Endothelial cell of umbilical vein (primary cell): ENCODE measurements around the gene RIPOR1. TPM values are rescaled to one million over a fixed set of nuclear protein-coding genes. Genes with fewer than 3 reads are reported as not detected.
A peak's percentile ranks its signal among the peaks of the same experiment; 100 is the strongest.

Source experiments
- BruUV-seq: library from RNA; stranded (reverse); fragments of 400-500 nt; replicated peaks from 2 replicates; lab custom pipeline; 2021; lab: Mats Ljungman, UMichigan
- CTCF ChIA-PET: fragments of 300-600, 350-600 bp; sonication (Branson Sonifier 250); formaldehyde crosslinking; loops from one replicate; lab custom pipeline; 2021; ENCODE audit warnings: antibody characterized with exemption, inconsistent platforms; lab: Charles Lee
- POLR2A ChIA-PET: fragments of 300-600, 350-600 bp; sonication (Branson Sonifier 250); formaldehyde crosslinking; loops from one replicate; lab custom pipeline; 2021; ENCODE audit warnings: antibody characterized with exemption, inconsistent platforms; lab: Charles Lee
- DNase-seq: peaks from one replicate; pipeline ENCODE4 v3.0.0-alpha.2; 2011; ENCODE audit warnings: low read depth, low spot score
- FAIRE-seq: peaks from 2 replicates; lab custom pipeline; 2011; peaks lifted over from hg19 to GRCh38; lab: Jason Lieb, UNC
- H2AFZ ChIP-seq: 2 replicates; pipeline ENCODE4 v1.6.0; 2012; ENCODE audit warnings: low read depth, low read length, control low read depth, inconsistent platforms
- H3K27ac ChIP-seq: 2 replicates; pipeline ENCODE4 v1.5.1; 2011; ENCODE audit warnings: low read depth, mild to moderate bottlenecking, control low read depth, low read length, moderate library complexity; ENCODE audit not compliant: insufficient read depth
- H3K27me3 ChIP-seq, 2 experiments: 2 replicates each; pipeline versions ENCODE4 v1.6.0 to v1.6.1; 2011; ENCODE audit warnings: low read length in 2 of 2, mixed read lengths in 1 of 2; ENCODE audit not compliant: control insufficient read depth in 2 of 2, insufficient read depth in 2 of 2
- H3K36me3 ChIP-seq, 2 experiments: 2 replicates in 1 of 2; 3 replicates in 1 of 2; pipeline ENCODE4 v1.5.1; 2011; ENCODE audit warnings: low read length in 2 of 2, mild to moderate bottlenecking in 1 of 2, moderate library complexity in 1 of 2; ENCODE audit not compliant: control insufficient read depth in 2 of 2, insufficient read depth in 2 of 2; ENCODE audit errors: extremely low read depth in 1 of 2
- H3K4me1 ChIP-seq: 3 replicates; pipeline ENCODE4 v1.5.1; 2011; ENCODE audit warnings: mild to moderate bottlenecking, low read length; ENCODE audit not compliant: control insufficient read depth, insufficient read depth; ENCODE audit errors: extremely low read depth
- H3K4me2 ChIP-seq: 2 replicates; pipeline ENCODE4 v1.6.1; 2011; ENCODE audit warnings: low read length, control low read depth, mixed read lengths; ENCODE audit not compliant: insufficient read depth
- H3K4me3 ChIP-seq, 3 experiments: fragments of 200-600 bp in 1 of 3; sonication (generic), shearing (Covaris generic) in 1 of 3; replicated peaks in 1 of 3; 2 replicates each; pipeline ENCODE4 v1.5.1; 2011 to 2016; ENCODE audit warnings: control low read depth in 3 of 3, low read length in 3 of 3, mild to moderate bottlenecking in 2 of 3, inconsistent platforms in 1 of 3, low read depth in 1 of 3, moderate library complexity in 1 of 3; ENCODE audit not compliant: insufficient read depth in 1 of 3
- H3K79me2 ChIP-seq: 2 replicates; pipeline ENCODE4 v1.6.0; 2012; ENCODE audit warnings: low read length, inconsistent platforms; ENCODE audit not compliant: control insufficient read depth, insufficient read depth
- H3K9ac ChIP-seq: replicated peaks from 2 replicates; pipeline ENCODE3; 2011; ENCODE audit warnings: low read length, control low read depth; ENCODE audit not compliant: insufficient read depth; ENCODE audit errors: extremely low read depth
- H3K9me1 ChIP-seq: replicated peaks from 3 replicates; pipeline ENCODE4 v1.6.0; 2011; ENCODE audit warnings: mild to moderate bottlenecking, low read length; ENCODE audit not compliant: control insufficient read depth, insufficient read depth; ENCODE audit errors: extremely low read depth
- H3K9me3 ChIP-seq: replicated peaks from 2 replicates; pipeline ENCODE4 v1.5.1; 2012; ENCODE audit warnings: low read length, inconsistent platforms; ENCODE audit not compliant: control insufficient read depth, insufficient read depth
- H4K20me1 ChIP-seq: replicated peaks from 2 replicates; pipeline ENCODE3; 2011; ENCODE audit warnings: mild to moderate bottlenecking, low read length; ENCODE audit not compliant: control insufficient read depth, insufficient read depth; ENCODE audit errors: extremely low read depth
- CTCF ChIP-seq, 2 donors: IDR thresholded peaks; 1 replicate in 1 of 2; 2 replicates in 1 of 2; pipeline ENCODE4 v1.5.1; 2011; ENCODE audit warnings: low read length in 2 of 2, mild to moderate bottlenecking in 2 of 2, moderate library complexity in 2 of 2, control low read depth in 1 of 2, inconsistent platforms in 1 of 2, low read depth in 1 of 2; ENCODE audit not compliant: insufficient read depth in 1 of 2; ENCODE audit errors: extremely low read depth in 1 of 2
- FOS ChIP-seq: IDR thresholded peaks from 2 replicates; pipeline ENCODE4 v1.6.1; 2011; ENCODE audit warnings: mild to moderate bottlenecking, low read length, moderate library complexity, borderline replicate concordance; ENCODE audit not compliant: insufficient read depth
- GATA2 ChIP-seq: IDR thresholded peaks from 2 replicates; pipeline ENCODE4 v1.7.0; 2011; ENCODE audit warnings: low read depth, mild to moderate bottlenecking, moderate library complexity, mixed read lengths, low read length; ENCODE audit not compliant: insufficient read length, insufficient read depth
- POLR2A ChIP-seq: IDR thresholded peaks from 2 replicates; pipeline ENCODE4 v1.6.1; 2012; ENCODE audit warnings: low read depth, mild to moderate bottlenecking, control low read depth, low read length
- dilution Hi-C: fragments of 300-500 bp; cut with MboI; formaldehyde crosslinking; loops from one replicate; pipeline ENCODE4 v1.15.0; 2019; ENCODE audit warnings: low sequenced_read_pairs; ENCODE audit not compliant: extremely low pct_ligation_motif_present
- intact Hi-C: fragments of 100-400 bp; cut with micrococcal nuclease; formaldehyde crosslinking; loops from one replicate; pipeline ENCODE4 v1.10.0; 2022
- polyA plus RNA-seq, 4 experiments: library from polyadenylated mRNA; depleted of rRNA in 3 of 4; stranded (reverse) in 3 of 4; unstranded in 1 of 4; fragments of >200 nt; gene quantifications; 2 replicates each; pipeline versions ENCODE4 v1.2.1 to v1.2.3, GENCODE V29; 2011 to 2012; ENCODE audit warnings: missing spikeins in 1 of 4
- total RNA-seq: library from RNA; stranded (reverse); gene quantifications from 2 replicates; pipeline ENCODE4 v1.2.3, GENCODE V29; 2021

The RIPOR1 gene
- total and polyA plus RNA-seq, 2 donors (not counting 3 experiments of a cell fraction or from before 2014, with no cell fraction given), result 45.3 to 144 TPM

- Histone ChIP-seq H4K20me1 (no peaks in the 10 kb centered on the region), H3K4me3 (no peak within 1 kb of the TSS), H3K36me3 (no peaks in the 10 kb centered on the region), H3K4me1 (peaks cover 35% of the 10 kb centered on the region), H3K9ac (peak within 1 kb of the TSS; percentile 83), H3K4me2 (no peak within 1 kb of the TSS), H3K27me3 (no peaks in the 10 kb centered on the region), H2AFZ (no peak within 1 kb of the TSS), H3K9me1 (no peaks in the 10 kb centered on the region), H3K79me2 (peaks cover 17% of the 10 kb centered on the region), H3K9me3 (no peaks in the 10 kb centered on the region), H3K27ac (peak within 1 kb of the TSS; percentile 73)
- ChIA-PET CTCF (interaction anchor here (0.6 to 6.1 kb wide), 4 partner anchors 9 to 38 kb away, joined by 3 to 133 read pairs (median 26); no protein-coding TSS in a partner anchor), POLR2A (no interaction called here)
- BruUV-seq, result no TSS peak
- FAIRE-seq, result no peak
- intact Hi-C loops, result no loop called here
- TF ChIP-seq CTCF (IDR thresholded peaks at IDR 0.05; ENCODE audit: extremely low read depth in 1 of 2, insufficient read depth in 1 of 2, low read depth in 1 of 2, low read length in 2 of 2) (no peak), GATA2 (no peak), POLR2A (no peak), FOS (no peak)
- dilution Hi-C loops, result no loop called here
- DNase-seq, result no peak
Measured at GRCh38 chr16:67483150-67483549, 45.5 kb upstream of the RIPOR1 start, which contains the start of gene AGRP. AGRP (minus strand) TSS chr16:67483547; CDS start chr16:67483398, 149 bp downstream.
